Sigmoid colon (tissue), 4 donors: ENCODE measurements around the gene ZBTB34.

Experiments
- CTCF ChIP-seq, 4 experiments: fragments of 450-650 bp in 3 of 4; fragments of 200-600 bp in 1 of 4; IDR thresholded peaks; one replicate each; pipeline ENCODE4 v1.5.1; 2016 to 2019; ENCODE audit warnings: antibody characterized with exemption in 4 of 4, mild to moderate bottlenecking in 3 of 4, moderate library complexity in 2 of 4
- POLR2A ChIP-seq, 2 donors: fragments of 450-650 bp; IDR thresholded peaks; one replicate each; pipeline ENCODE4 v1.6.1; 2016; ENCODE audit warnings: antibody characterized with exemption in 2 of 2, mild to moderate bottlenecking in 2 of 2, moderate library complexity in 2 of 2
- POLR2AphosphoS5 ChIP-seq, 4 donors: sonication (generic); formaldehyde crosslinking; IDR thresholded peaks; one replicate each; pipeline ENCODE4 v1.6.1; 2017; ENCODE audit warnings: antibody characterized with exemption in 4 of 4

DNA sequence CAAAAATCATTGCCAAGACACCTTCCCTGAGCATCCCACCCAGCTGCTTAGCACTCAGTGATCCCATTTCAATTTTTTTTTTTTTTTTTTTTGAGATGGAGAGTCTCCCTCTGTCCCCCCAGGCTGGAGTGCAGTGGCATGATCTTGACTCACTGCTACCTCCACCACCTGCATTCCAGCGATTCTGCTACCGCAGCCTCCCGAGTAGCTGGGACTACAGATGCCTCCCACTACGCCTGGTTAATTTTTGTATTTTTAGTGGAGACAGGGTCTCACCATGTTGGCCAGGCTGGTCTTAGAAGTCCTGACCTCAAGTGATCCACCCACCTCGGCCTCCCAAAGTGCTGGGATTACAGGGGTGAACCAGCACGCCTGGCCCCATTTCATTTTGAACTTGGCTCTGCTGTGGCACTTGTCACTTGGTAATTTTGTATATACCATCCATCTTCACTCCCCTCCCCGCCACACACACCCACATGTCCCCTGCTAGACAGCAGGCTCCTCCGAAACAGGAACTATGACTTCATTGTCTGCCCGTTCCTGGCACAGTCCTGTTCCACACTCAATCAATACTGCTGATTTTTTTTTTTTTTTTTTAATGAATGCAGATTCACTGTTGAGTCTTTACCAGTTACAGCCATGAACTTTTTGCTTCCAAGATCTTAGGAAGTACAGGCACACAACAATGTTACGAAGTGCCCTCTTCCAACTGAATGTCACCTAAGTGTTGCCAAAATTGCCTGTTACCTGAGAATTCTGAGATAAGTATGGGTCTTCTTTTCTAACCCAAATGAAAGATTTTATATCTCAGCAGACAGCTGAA lies 17.3 kb upstream of the ZBTB34 start:
- TF ChIP-seq CTCF (IDR thresholded peaks at IDR 0.05) (no peak), POLR2AphosphoS5 (IDR thresholded peaks at IDR 0.05) (no peak), POLR2A (IDR thresholded peaks at IDR 0.05) (no peak)
